Skin of body (tissue), 2 donors: ENCODE measurements around the gene RAD51B. TPM values are rescaled to one million over a fixed set of nuclear protein-coding genes. Genes with fewer than 3 reads are reported as not detected.
"Not testable (repeated sequence)": the region's sequence is repeated elsewhere in the genome, so short reads cannot be mapped to it uniquely, and the experiment has no call there.

Source experiments
- DNase-seq: peaks from one replicate; lab custom pipeline; 2025; lab: John Stamatoyannopoulos, UW
- total RNA-seq: library from RNA; depleted of rRNA; stranded (reverse); fragments of >200 nt; gene quantifications from one replicate; pipeline ENCODE4 v1.2.3, GENCODE V29; 2014

The RAD51B gene
- total RNA-seq, 1 donor from 2014 or later: 35.1 TPM

DNA sequence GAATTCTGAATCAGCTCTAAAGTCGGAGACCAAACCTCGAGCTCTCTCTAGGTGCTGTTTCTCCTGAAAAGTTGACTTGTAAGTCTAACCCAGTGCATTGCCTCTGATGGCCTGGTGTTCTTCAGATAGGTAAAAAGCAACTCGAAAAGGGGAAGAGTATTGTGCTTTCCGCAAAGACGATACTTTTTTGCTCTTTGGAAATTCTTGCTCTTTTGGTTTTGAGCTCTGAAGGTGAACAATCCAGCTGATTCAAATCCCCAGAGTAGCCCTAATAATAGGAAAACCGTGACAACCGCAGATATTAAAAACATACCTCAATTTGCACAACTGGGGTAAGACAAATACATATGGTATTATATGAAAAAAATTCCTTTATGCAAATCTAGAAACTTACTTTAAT, 447.4 kb downstream of the RAD51B start:
- DNase-seq: no peak

DNA sequence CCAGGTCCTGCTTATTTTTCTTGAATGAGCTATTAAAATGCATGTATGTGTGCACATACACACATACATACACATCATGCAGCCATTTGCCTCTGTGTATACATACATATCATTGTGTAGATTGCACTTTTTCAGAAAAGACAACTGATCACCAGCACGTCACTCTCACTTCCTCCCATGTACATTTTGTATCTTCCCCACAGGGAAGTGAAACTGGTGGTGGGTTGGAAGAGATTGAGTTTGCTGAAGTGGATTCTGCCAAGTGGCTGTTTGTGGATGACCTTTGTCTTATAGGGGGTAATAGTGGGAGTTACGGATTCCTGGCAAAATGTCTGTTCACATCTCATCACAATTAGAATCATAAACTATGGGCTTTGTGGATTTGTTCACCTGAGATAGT, 448.6 kb downstream of the RAD51B start:
- no peak for DNase-seq

GRCh38 chr14:68268719-68269118, 449.1 kb downstream of the RAD51B start:
- no peak for DNase-seq

DNA sequence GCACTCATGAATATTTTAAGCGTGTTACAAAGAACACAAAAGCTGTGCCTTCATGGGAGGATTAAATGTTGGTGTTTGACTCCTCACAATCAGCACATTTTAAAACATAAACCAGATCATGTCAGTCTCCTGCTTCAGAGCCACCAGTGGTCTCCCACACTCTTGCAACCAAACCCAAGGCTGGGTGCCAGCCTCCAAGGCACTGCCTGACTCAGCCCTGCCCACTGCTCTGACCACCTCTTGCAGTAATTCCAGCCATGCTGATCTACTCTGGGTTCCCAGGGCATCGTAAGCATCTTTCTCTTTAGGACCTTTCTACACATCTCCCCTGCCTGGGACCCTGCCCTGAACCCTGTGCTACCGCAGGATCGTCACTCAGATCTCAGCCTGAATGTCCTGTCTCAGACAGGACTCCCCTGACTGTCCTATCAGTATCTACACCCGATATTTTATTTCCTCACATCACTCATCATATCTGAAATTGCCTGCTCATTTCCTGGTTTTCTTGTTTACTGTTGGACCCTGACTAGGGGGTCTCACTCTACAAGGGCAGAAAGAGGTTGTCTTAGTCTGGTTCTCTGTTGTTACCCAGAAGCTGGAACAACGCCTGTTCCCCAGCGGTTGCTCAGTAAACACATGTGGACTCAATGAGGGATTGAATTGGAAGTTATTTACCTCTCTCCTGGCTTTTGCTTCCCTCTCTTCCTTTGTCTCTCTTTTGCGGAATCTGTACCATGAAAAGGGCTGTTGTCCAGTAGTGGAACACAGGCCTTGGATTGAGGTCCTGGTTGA, 449.8 kb downstream of the RAD51B start:
- DNase-seq: no peak

GRCh38 chr14:68270342-68270741, 450.8 kb downstream of the RAD51B start:
- DNase-seq: no peak

- no peak for DNase-seq
These were observed 452.4 kb downstream of the RAD51B start for GRCh38 chr14:68271913-68272391.

DNA sequence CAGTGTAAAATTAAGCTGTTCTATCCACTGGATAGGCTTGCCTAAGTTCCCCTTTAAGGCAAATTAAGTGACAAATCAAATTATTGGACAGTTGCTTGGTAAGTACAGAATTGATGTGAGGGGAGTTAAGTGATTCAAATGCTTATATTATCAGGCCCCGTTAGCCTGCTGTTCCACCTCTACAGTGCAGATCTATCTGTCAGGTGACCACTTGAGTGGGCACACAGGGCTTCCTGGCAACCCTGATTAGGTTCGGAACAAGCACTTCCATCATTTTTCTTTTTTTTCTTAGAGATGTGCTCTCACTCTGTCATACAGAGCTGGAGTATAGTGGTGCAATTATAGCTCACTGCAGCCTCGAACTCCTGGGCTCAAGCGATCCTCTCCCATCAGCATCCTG, 453.8 kb downstream of the RAD51B start:
- DNase-seq: no peak

- DNase-seq: no peak
These were observed 455.1 kb downstream of the RAD51B start for GRCh38 chr14:68274725-68275124.

- DNase-seq: no peak
These were observed 459.2 kb downstream of the RAD51B start for GRCh38 chr14:68278576-68279436.

GRCh38 chr14:68279437-68279720, 459.8 kb downstream of the RAD51B start:
- DNase-seq: no peak

DNA sequence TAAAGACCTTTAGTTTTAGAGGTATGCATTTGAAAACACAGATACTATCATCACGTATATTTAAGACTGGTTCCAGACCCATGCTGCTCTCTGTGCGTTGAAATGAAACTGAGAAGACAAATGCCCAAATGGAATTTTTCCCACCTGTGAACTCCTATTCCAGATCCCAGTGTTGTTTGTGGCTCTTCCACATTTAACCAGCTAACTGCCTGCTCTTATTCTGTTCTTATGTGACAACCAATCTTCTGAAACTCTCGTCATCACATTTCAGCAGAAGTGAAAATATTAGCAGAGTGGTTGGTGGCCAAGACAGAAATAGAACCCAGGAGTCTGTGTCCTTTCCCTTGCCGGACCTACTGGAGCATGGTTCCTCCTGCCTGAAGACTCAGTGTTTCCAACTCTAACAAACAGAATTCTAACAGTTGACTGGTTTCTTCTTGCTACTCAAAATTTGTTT, 460.2 kb downstream of the RAD51B start:
- DNase-seq: no peak

DNA sequence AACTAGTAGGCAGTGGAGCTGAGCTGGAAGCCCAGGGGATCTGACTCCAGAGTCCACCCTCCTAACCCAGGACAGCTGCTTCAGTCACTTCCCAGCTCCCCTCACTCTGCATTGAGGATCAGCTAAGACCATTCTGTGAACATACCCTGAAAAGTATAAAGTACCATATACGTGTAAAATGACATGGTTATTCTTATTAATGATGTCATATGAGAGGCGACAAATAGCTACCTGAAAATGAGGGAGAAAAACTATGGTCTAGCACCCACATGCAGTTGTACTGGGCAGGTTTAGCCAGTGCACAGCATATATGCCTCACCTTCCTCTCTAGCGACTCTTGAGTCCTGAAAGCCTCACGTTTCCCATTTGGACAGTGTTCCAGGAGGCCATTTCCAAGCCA, 461.9 kb downstream of the RAD51B start:
- DNase-seq: no peak

- no peak for DNase-seq
These were observed 463.1 kb downstream of the RAD51B start for GRCh38 chr14:68282479-68283377.

GRCh38 chr14:68283378-68284123, 464.0 kb downstream of the RAD51B start:
- no peak for DNase-seq

DNA sequence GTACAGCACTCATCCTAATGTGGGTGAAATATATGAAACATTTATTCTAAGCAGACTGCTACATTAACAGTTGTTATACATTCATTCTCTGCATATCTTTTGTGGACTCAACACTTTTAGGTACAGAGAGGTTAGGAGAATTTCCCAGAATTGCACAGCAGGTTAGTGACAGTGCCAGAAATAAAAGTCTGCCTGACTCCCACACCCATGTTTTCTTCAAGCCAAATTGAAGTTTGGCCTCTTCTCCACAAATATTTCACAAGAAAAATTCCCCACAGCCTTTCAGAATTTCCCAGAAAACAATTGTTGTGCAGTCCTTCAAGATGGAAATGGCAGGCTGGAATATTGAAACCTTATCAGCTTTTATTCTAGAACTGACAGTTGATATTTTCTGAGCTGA, 464.8 kb downstream of the RAD51B start:
- DNase-seq: no peak

DNA sequence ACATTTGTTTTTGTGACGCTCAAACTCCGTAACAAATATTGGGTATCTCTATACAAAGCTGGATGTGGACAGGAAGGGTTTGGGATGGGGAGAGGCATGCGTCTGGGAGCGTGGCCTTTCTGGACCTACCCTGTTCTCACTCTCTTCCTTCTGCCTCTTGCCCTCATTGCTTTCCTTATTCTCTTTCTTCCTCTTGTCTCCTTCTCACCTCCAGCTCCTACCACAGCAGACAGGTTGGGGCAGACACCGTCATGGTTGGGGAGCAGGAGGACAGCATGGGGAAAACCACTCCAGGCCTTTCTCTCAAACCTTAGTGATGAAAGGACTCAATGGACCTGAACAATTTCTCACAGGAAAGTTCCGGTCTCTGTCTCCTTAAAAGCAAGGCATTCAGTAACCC, 465.3 kb downstream of the RAD51B start:
- DNase-seq: no peak

- no peak for DNase-seq
These were observed 466.0 kb downstream of the RAD51B start for GRCh38 chr14:68285421-68286179.

GRCh38 chr14:68286667-68287066, 467.1 kb downstream of the RAD51B start:
- DNase-seq: no peak

GRCh38 chr14:68289452-68289851, 469.9 kb downstream of the RAD51B start:
- not testable (repeated sequence) for DNase-seq

DNA sequence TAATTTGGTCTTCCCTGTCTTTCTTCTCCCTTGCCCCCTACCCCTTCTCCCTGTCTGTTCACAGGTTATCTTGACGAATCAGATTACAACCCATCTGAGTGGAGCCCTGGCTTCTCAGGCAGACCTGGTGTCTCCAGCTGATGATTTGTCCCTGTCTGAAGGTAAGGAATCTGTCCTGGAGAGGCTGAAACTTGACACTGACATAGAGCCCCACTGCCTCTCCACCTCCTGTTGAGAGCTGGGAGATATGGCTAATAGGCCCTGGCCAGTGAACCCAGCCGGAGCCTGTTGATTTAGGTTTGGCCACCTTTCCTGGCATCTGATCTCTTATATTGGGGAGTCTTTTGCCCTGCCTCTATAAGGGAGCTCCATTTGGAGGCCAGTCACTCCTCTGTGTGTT, 472.2 kb downstream of the RAD51B start:
- no peak for DNase-seq
